ENCODE measurements around the gene CRYAA. TPM values are rescaled to one million over a fixed set of nuclear protein-coding genes. Genes with fewer than 3 reads are reported as not detected.

CRYAA gene
- total RNA-seq, 1 experiment from 2014 or later = not detected

GRCh38 chr21:43211760-43212115, 42.9 kb downstream of the CRYAA start (continued):
- TF ChIP-seq, protein P1, sequence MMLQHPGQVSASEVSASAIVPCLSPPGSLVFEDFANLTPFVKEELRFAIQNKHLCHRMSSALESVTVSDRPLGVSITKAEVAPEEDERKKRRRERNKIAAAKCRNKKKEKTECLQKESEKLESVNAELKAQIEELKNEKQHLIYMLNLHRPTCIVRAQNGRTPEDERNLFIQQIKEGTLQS (IDR thresholded peaks at IDR 0.05) = no peak
- no peak for TF ChIP-seq SRF (IDR thresholded peaks at IDR 0.05; ENCODE audit: low read depth)
- no peak for TF ChIP-seq FOSL1 (IDR thresholded peaks at IDR 0.05; ENCODE audit: low read depth)
- no peak for TF ChIP-seq ZNF274 (IDR thresholded peaks at IDR 0.05; ENCODE audit: low read depth, low read length)
- TF ChIP-seq MAX (IDR thresholded peaks at IDR 0.05) = no peak

Other genes starting within 250 kb of the CRYAA start
- not detected for gene ERVH48-1, start 243.4 kb upstream of the CRYAA start, total RNA-seq (2021; ENCODE audit: unreplicated experiment)
- 12.7 TPM for gene PKNOX1, start 194.4 kb upstream of the CRYAA start, total RNA-seq (2021; ENCODE audit: unreplicated experiment)
- 1.4 TPM for gene CBS, start 93.2 kb upstream of the CRYAA start, total RNA-seq (2021; ENCODE audit: unreplicated experiment)
- gene U2AF1, start 61.4 kb upstream of the CRYAA start, total RNA-seq (2021; ENCODE audit: unreplicated experiment) = 26.1 TPM